ENCODE results near the gene ARL5A. TPM values are rescaled to one million over a fixed set of nuclear protein-coding genes. Genes with fewer than 3 reads are reported as not detected.

ARL5A gene
- total RNA-seq, 4 donors from 2014 or later, result 33.5 to 46.6 (median 39.7) TPM

GRCh38 chr2:151805961-151806360 lies 22.3 kb downstream of the ARL5A start:
- no peak for TF ChIP-seq CTCF (IDR thresholded peaks at IDR 0.05; ENCODE audit: low read depth)

GRCh38 chr2:151805343-151805742 lies 22.9 kb downstream of the ARL5A start:
- no peak for TF ChIP-seq CTCF (IDR thresholded peaks at IDR 0.05; ENCODE audit: low read depth)

- no peak for TF ChIP-seq CTCF (IDR thresholded peaks at IDR 0.05; ENCODE audit: low read depth)
Observed at GRCh38 chr2:151803811-151804210, 24.4 kb downstream of the ARL5A start.

- no peak for TF ChIP-seq CTCF (IDR thresholded peaks at IDR 0.05; ENCODE audit: low read depth)
Observed at GRCh38 chr2:151802315-151802714, 25.9 kb downstream of the ARL5A start.

- no peak for TF ChIP-seq CTCF (IDR thresholded peaks at IDR 0.05; ENCODE audit: low read depth)
Observed at GRCh38 chr2:151799886-151800292, 28.3 kb downstream of the ARL5A start.

GRCh38 chr2:151796774-151797173 lies 31.4 kb downstream of the ARL5A start:
- no peak for TF ChIP-seq CTCF (IDR thresholded peaks at IDR 0.05; ENCODE audit: low read depth)

GRCh38 chr2:151795646-151796240 lies 32.5 kb downstream of the ARL5A start:
- no peak for TF ChIP-seq CTCF (IDR thresholded peaks at IDR 0.05; ENCODE audit: low read depth)

Data from subcutaneous adipose tissue (tissue), 4 donors.